Measurements from ENCODE around the gene CACNA1I.

DNA sequence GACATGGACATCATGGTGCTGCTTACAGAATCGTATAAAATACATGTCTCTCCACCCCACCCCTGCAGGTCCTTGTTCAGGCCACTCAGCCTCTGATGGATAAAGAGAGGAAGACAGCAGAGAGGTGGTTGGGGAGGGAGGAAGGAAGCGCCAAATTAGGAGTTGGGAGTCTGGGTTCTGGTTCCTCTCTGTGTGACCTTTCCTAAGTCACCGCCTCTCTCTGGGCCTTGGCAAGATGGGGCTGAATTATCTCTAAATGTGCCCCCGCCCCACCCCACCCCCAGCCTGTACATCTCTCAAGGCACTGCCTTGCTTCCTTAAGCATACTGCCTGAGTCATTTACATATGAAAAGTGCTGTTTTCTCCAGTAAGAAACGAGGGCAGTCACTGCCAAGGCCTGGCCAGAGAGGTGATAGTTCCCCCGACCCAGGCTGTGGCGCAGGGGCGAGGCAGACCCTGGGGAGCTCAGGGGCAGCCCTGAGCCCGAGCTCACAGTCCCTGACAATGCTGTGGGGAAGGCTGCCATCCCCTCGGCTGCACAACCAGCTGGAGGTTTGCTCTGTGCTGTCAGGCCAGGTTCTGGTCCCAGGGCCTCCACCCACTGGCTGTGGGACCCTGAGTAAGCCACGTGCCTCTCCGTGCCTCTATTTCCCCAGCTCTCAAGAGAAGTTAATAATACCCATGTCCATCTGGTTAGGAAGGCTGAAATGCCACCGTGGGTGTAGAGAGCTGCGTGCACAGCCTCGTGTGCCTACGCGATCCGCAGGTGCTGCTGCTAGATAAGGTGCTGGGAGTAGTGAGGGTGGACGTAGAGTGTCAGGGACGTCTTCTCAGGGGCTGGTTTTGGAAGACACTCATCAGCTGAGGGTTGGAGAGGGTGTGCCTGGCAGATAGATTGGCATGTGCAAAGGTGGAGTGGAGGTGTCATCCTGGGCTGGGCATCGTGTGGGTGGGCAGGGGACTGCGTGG is 55.3 kb downstream of the CACNA1I start:
- TF ChIP-seq, protein P1, sequence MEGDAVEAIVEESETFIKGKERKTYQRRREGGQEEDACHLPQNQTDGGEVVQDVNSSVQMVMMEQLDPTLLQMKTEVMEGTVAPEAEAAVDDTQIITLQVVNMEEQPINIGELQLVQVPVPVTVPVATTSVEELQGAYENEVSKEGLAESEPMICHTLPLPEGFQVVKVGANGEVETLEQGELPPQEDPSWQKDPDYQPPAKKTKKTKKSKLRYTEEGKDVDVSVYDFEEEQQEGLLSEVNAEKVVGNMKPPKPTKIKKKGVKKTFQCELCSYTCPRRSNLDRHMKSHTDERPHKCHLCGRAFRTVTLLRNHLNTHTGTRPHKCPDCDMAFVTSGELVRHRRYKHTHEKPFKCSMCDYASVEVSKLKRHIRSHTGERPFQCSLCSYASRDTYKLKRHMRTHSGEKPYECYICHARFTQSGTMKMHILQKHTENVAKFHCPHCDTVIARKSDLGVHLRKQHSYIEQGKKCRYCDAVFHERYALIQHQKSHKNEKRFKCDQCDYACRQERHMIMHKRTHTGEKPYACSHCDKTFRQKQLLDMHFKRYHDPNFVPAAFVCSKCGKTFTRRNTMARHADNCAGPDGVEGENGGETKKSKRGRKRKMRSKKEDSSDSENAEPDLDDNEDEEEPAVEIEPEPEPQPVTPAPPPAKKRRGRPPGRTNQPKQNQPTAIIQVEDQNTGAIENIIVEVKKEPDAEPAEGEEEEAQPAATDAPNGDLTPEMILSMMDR (IDR thresholded peaks at IDR 0.05), result no peak
- TF ChIP-seq EZH2phosphoT487 (IDR thresholded peaks at IDR 0.05), result no peak
